C4-2B (cell line): ENCODE measurements around the gene TNIP2.

Experiments
- H3K27ac ChIP-seq: fragments of 450-650 bp; 2 replicates; pipeline ENCODE4 v1.5.1; 2017
- CTCF ChIP-seq: fragments of 450-650 bp; conservative IDR thresholded peaks from 2 replicates; pipeline ENCODE4 v1.5.1; 2017; ENCODE audit warnings: mild to moderate bottlenecking
- ZFX ChIP-seq: fragments of 450-650 bp; IDR thresholded peaks from 2 replicates; pipeline ENCODE4 v1.6.1; 2017

Gene TNIP2

GRCh38 chr4:2755821-2756690, at the start of gene TNIP2:
TSS of gene TNIP2 (minus strand) at chr4:2756336. CDS start at chr4:2756289, 47 bp downstream.
- peak; percentile 86; the same call in 1 of the 2 replicates for TF ChIP-seq ZFX
- no peak for TF ChIP-seq CTCF
- peak within 1 kb of the TSS; percentile 84 for H3K27ac ChIP-seq

- H3K27ac ChIP-seq, result peak overlapping the region; percentile 54
- TF ChIP-seq CTCF, result no peak
- TF ChIP-seq ZFX, result no peak
Observed at GRCh38 chr4:2804973-2805501, 48.9 kb upstream of the TNIP2 start.

- TF ChIP-seq ZFX, result no peak
- no peak for TF ChIP-seq CTCF
- H3K27ac ChIP-seq, result no peak overlapping the region
Observed at GRCh38 chr4:2804449-2804972, 48.4 kb upstream of the TNIP2 start.

GRCh38 chr4:2803624-2804448, 47.7 kb upstream of the TNIP2 start:
- TF ChIP-seq CTCF (no peak), ZFX (no peak)
- no peak overlapping the region for H3K27ac ChIP-seq

- TF ChIP-seq CTCF (no peak), ZFX (no peak)
- no peak overlapping the region for H3K27ac ChIP-seq
Observed at GRCh38 chr4:2802618-2803531, 46.7 kb upstream of the TNIP2 start.

GRCh38 chr4:2800691-2801596, 44.8 kb upstream of the TNIP2 start:
- TF ChIP-seq ZFX (no peak), CTCF (no peak)
- no peak overlapping the region for H3K27ac ChIP-seq
